Ureter (tissue), 1 donor: ENCODE data around the gene DIP2A. TPM values are rescaled to one million over a fixed set of nuclear protein-coding genes. Genes with fewer than 3 reads are reported as not detected.
A peak's percentile ranks its signal among the peaks of the same experiment; 100 is the strongest.
"Not testable (repeated sequence)": the region's sequence is repeated elsewhere in the genome, so short reads cannot be mapped to it uniquely, and the experiment has no call there.

ENCODE experiments used
- DNase-seq: peaks from one replicate; pipeline ENCODE4 v3.0.0-alpha.2; 2020; ENCODE audit warnings: low spot score
- total RNA-seq: library from RNA; stranded (reverse); gene quantifications from one replicate; pipeline ENCODE4 v1.2.4, GENCODE V29; 2023
- donor health status: DM: yes; HTN: yes; CAD: no.

DIP2A gene
- total RNA-seq, 1 donor from 2014 or later, result 52.9 TPM

DNA sequence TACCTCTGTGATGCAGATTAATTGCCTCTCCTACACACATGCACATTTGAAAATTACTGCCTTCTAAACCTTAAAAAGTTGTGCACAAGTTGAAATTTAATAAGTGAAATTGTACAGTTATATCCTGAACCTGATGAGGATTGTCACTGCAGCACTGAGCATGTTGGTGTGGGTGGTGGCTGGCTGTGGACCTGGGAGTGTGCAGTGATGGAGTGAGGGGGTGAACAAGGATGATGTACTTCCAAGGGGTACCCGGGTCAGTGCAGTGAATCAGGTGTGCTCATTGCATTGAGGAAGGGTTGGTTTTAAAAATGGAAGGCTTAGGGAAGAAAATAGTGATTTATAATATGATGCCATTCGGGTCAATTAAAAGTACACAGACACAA is 24.1 kb downstream of the DIP2A start:
- no peak for DNase-seq

DNA sequence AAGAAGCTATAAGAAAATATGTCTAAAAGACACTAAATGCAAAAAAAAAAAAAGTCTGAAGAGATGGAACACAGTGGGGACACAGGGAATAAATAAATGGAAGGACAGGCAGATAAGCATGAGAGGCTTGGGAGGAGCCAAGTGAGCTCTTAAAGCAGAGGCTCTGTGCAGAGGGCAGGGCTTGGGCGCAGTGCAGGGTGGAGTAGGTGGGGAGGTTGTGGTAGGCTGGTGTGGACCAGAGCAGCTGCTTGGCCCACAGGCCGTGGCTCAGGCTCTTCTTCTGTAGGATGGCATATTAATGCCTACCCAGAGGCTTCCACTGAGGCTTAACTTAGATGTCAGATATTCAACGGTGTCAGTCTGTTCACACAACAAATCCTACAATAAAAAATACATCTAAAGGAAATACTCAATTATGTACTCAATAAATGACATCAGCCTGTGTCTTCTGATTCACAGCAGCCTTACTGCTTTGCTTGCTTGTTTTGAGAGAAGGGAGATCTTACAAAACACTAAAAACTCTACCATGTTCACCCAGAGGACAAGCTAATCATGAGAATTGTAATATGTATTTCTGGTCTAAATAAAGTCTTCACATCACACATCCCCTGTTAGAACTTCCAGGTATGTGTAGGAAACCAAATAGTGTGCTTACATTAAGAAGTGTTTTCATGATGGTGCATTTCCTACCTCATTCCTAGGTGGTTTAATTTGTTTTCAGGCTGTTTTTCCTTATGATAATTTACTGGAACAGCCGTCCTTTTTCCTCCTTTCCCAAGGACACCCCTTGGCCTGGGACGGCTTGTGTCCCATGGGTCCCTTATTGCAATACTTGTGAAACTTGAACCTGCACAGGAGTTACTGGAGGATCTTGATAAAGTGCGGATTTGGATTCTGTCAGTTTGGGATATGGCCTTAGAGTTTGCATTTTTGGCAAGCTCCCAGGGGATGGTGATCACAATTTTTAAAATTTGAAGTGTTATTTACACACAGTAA is 24.9 kb downstream of the DIP2A start:
- no peak for DNase-seq

DNA sequence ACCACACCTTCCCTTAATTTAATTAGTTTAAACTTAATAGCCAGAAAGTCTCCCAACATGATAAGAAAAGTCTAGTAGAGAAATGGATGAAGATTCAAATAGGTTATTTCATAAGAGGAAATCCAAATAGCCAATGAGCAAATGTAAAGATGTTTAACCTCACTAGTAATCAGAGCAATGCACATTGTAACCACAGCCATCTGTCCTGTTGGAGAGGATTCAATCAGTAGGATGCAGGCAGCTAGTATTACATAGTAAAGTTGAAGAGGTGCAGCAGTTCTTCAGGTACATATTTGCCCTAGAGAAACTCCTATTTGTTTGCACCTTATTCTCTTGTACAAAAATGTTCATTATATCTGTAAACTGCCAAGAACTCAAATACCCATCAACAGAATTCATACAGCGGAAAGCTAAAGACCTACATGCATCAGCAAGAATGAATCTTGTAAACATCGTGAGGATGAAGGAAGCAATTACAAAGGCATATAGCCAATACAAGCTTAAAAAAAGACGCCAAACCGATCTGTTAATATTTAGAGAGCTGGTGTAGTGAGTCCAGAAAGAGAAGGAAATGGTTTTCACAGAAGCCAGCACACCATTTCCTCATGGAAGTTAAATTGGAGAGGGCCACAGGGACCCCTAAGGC is 27.9 kb downstream of the DIP2A start:
- no peak for DNase-seq

DNA sequence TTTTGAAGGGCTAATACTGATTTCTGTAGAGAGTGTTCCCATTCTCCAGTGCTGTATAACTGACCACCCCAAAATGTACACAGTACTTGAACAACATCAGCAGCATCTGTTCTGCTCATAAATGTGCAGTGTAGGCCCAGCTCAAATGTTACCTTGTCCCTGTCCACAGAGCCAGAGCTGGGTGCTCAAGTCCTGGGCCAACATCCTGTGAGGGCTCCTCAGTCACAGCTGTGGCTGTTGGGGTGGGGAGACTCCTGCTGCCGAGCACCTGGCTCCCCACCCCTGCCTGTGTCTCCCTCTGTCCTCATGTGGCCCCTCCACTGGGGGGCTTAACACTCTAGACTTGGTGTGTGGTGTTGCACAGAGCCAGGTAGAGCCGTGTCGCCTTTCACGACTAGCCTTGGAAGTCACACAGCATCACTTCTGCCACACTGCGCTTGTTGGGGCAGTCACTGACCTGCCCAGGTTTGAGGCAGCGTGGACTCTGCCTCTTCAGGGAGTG is 30.5 kb downstream of the DIP2A start:
- no peak for DNase-seq

DNA sequence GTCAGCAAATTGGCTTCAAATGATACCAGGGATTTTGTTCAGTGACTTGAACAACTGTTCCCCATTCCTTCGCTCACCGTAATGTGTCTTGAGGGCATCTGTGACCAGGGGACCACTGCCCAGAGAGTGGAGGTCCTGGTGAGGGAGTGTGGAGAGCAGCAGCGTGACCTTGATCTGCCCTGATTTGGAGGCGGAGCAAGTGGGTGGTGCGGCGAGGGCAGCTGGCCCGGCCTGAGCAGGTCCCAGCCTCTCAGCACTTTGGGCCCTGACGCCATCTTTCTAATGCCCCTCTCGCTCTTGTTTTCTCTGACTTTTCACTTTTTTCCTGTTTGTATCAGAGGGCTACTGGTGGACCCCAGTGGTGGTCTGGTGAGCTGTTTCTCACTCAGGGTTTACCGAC is 31.1 kb downstream of the DIP2A start:
- DNase-seq, result no peak

DNA sequence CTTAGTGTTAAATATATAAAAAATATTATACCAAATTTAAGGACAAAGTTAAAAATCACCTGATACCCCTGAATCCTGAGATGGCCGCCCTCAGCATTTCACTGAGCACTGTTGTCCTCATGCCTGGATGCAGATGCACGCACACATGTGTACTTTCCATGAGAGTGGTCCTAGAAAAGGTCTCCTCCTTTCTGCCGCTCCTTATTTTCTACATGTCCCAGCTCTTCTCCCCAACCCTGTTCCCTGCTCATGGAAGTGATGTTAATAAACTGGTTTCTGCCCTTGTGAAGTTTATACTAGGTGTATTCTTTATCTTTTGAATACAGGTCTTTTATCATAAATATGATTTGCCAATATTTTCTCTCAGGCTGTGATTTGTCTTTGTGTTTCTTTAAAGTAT is 32.9 kb downstream of the DIP2A start:
- DNase-seq, result no peak

DNA sequence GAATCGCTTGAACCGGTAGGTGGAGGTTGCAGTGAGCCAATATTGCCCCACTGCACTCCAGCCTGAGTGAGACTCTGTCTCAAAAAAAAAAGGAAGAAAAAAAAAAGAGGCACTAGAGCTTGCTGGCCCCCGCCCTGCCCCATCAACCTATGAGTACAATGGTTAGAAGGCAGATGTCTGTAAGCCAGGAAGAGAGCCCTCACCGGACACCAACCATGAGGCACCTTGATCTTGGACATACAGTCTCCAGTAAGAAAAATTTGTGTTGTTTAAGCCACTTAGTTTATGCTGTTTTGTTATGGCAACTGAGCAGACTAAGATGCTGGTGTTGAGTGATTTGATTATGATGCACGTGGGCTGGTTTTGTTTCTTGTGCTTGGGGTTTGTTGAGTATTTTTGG is 34.2 kb downstream of the DIP2A start:
- no peak for DNase-seq

DNA sequence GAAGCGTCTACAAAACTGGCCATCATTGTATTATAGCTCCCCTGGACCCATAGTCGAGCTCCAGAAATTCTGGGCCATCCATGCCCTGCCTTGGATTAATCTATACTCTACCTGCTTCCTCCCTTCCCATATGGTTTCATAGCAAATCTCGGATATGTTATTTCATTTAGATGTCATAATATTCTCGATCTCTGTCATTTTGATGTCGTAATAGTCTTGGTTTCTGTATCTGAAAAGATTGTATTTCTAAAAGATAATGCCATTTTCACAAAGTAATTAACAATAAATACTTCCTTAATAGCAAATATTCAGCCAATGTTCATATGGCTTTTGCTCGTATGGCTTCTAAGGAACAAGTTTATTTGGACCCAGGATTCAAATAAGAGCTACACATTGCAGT is 35.1 kb downstream of the DIP2A start:
- DNase-seq, result no peak

DNA sequence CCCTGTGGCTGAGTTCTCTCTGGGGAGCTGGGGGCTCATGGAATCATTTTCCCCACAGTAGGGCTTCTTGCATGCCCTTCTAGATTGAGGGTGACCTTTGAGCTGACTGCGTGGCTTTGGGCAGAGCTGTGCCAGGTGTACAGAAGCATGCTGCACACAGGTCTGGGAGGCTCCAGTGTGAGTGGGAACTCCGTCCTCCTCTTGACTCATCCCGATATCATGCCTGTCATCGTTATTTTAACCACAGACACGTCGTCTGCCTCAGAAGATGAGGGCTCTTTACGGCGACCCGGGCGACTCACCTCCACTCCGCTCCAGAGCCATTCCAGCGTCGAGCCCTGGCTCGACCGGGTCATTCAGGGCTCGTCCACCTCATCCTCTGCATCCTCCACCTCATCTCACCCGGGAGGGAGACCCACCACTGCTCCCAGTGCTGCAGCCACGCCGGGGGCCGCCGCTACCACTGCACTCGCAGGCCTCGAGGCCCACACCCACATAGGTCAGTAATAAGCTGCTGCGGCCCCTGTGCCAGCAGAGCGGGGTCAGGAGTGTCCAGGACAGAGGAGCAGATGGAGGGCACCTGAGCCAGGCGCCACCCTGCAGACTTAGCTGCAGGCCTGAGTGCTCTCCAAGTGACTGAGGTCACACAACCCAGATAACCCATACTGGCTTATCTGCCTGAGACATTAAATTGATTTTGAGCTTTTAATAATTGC is 39.8 kb downstream of the DIP2A start:
- no peak for DNase-seq

DNA sequence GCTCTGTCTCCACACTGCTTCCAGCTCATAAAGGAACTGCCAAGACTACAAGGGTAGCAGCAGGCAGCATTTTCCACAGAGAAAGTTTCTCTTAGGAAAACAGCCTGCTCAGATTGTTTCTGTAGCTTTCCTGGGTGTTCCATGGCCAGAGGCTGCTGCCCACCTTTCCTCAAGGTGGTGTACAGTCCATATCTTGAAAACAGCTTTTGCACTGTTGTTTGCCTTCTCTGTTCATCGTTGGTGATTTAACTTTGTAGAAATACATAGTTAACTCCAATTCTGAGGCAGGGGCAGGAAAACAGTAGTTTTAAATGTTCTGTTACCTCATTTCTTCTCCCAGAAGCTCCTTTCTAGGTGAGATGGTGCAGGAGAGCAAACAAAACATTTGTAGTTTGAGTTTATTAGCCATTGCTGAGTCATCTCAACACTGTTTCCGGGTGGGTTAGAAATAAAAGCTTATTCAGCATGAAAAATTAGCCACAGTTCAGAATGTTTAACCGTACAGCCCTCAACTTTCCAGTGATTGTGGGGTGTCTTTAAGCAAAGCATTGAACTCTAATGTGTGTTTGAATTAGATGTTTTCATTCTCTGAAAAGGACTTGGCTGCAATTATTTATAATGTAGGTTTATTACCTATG is 41.7 kb downstream of the DIP2A start:
- no peak for DNase-seq

DNA sequence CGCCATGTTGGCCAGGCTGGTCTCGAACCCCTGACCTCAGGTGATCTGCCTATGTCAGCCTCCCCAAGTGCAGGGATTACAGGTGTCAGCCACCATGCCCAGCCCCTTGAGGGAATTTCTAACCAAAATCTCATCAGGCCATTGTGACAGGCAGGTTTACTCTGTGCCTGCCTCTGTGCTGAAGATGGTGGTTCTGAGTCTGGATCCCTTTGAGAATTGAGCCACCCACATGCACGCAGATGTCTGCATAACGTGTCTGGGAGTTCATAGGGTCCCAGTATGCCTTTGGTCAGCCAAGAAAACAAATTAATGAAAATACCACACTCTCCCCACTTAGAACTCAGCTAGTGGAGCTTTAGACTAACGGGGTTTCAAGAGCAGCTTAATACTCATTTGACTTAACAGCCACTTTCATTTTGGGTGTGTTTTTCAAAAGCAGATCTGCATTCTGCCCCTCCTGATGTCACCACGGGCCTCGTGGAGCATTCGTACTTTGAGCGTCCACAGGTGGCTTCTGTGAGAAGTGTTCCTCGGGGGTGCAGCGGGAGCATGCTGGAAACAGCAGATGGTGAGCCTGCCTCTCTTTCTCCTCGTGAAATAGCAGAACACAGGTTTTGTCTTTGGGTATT is 45.3 kb downstream of the DIP2A start:
- no peak for DNase-seq

DNA sequence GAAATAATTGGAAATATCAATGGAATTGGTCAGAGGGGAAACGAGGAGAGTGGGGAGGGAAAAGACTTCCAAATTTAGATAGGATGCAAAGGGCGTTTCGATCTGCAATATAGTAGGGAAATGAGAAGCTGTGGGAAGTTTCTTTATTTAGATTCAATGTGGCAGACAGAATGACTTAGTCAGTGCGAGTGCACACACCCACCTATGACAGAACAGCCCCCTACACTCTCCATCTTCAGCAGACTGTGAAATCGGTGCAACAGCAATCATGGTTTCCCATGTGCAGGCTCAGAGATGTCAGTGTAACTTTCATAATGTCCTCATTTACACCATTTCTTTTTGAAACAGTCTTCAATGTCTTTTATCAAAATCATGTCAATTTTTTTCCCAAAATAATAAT is 46.0 kb downstream of the DIP2A start:
- DNase-seq, result no peak

DNA sequence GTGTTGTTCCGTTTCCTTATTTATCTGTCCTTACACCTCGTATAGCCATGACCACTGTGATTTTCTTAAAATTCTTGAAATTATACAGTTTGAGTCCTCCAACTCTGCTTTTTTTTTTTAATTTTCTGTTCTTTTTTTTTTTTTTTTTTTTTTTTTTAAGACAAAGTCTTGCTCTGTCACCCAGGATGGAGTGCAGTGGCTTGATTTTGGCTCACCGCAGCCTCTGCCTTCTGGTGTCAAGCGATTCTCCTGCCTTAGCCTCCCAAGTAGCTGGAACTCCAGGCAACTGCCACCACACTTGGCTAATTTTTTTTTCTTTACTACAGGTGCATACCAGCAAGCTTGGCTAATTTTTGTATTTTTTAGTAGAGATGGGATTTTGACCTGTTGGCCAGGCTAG is 48.9 kb downstream of the DIP2A start:
- DNase-seq, result no peak

DNA sequence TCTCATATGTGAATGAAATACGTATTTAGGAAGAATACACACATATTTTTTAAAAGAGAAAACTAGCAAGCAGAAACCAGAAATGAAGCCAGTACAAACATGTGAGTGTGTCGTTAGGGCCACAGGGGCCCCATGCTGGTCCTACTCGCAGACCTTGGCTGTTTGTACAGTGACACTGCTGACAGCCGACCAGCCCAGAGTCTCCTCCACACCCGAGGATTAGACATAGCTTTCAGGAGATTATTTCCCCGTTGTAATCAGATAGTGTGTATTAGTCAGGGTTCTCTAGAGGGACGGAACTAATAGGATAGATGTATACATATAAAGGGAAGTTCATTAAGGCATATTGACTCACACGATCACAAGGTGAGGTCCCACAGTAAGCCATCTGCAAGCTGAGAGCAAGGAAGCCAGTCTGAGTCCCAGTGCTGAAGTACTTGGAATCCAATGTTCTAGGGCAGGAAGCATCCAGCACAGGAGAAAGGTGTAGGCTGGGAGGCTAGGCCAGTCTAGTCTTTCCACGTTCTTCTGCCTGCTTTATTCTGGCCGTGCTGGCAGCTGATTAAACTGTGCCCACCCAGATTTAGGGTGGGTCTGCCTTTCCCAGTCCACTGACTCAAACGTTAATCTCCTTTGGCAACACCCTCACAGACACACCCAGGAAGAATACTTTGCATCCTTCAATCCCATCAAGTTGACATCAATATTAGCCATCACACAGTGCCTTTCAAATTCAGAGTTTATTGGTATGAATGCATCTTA is 51.2 kb downstream of the DIP2A start:
- DNase-seq, result peak; percentile 69

DNA sequence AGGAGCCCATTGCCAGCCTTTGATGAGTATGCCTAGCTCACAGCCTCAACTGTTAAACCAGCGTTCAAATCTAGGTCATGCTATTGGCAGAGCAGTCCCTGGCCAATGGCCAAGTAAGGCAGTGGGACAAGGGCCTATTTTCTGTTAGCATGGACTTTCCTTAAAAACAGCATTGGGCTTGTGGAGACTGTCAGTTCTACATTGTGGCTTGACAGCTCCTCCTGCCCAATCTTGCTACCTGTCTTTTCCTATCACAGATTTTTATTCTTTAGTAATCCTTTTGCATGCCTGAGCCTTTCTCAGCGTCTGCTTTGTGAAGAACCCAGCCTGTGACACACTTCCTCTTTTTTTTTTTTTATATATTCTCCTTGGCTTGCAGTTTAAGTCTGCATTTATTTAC is 56.4 kb downstream of the DIP2A start:
- peak; percentile 55 for DNase-seq

DNA sequence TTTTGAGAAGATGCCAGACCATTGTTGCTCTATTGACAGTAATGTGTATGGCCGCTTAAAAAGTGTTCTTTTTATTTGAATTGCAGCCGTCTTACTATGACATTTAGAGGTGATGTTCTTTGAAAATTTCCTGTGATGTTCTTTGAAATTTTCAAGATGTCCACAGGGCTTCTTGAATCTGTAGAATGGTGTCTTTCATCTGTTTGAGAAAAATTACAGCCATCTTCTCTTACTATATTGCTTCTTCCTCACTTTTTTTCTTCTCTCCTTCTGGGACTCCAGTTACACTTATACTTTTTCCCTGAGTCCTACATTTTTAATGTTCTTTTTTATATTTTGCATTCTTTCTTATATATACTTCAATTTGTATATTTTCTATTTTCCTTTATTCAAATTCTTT is 57.4 kb downstream of the DIP2A start:
- DNase-seq, result no peak

DNA sequence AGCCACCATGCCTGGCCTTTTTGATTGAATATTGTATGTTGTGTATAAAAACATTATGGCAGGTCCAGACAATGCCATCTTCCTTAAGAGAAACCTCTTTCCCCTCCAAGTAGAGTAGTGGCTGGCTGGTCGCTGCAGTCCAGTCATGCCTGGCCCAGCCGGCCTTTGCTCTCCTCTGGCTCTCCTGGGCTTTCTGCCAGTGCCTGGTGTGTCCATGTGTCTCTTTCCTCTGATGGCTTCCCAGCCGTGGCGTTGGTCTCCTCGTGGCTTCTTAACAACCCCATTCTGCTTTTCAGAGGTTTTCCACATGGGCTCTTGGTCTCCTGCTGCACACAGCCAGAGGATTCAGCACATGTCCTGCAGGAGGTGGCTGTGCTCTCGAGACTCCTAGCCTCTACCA is 58.7 kb downstream of the DIP2A start:
- no peak for DNase-seq

DNA sequence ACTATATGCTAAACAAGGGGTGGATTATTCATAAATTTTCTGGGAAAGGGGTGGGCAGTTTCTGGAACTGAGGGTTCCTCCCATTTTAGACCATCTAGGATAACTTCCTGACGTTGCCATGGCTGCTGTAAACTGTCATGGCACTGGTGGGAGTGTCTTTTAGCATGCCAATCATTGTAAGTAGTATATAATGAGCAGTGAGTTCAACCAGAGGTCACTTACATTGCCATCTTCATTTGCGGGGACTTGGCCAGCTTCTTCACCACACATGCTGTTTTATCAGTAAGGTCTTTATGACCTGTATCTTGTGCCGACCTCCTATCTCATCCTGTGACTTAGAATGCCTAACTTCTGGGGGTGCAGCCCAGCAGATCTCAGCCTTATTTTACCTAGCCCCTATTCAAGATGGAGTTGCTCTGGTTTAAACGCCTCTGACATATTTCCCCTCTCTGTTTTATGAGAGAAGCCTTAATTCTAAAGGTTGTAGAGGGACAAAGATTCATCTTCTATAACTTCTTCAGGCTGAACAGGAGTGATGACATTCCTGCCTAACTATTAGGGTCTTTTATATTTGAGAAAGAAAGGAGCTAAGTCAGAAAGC is 60.4 kb downstream of the DIP2A start:
- no peak for DNase-seq

DNA sequence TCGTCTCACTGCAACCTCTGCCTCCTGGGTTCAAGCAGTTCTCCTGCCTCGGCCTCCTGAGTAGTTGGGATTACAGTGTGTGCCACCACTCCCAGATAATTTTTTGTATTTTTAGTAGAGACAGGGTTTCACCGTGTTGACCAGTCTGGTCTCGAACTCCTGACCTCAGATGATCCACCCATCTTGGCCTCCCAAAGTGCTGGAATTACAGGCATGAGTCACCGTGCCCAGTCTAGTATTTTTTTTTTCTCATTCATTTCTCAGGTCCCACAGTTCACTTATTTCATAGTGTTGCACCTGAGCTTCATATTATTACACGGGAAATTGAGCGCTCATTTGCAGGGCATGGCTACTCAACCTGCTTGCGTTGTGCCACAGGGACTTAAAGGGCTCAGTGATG is 68.7 kb downstream of the DIP2A start:
- not testable (repeated sequence) for DNase-seq

DNA sequence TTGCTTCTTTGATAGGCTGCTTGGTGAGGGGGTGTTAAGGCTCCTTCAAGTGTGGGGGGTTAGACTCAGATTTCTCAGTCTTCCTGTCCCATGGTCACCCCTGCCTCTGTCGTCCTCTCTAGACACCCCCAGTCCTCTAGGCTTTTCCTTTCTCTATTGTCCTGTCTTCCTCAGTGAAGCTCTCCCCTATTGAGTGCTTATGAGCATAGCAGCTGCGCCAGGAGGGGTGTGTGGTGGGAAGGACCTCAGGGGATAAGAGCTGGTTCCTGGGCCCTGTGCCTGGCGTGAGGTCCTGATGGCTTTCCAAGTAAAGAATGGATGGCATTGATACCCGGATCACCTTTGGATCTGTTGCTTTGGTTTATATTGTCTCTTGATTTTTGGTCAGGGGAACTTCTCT is 69.1 kb downstream of the DIP2A start:
- DNase-seq, result no peak
